Activated naive CD4-positive, alpha-beta T cell treated with anti-CD3 and anti-CD28 coated beads, Interleukin-2, amount 10 ng/mL, durations not matched to agents 7 days and 5 days (primary cell): ENCODE results near the gene CADPS.

ENCODE experiments used
- CTCF ChIA-PET: fragments of 350-600 bp; sonication (Branson Sonifier 250); formaldehyde crosslinking; loops from one replicate; lab custom pipeline; 2021; ENCODE audit warnings: antibody characterized with exemption; lab: Charles Lee
- DNase-seq: peaks from one replicate; pipeline ENCODE4 v3.0.0-alpha.2; 2020
- H3K27ac Mint-ChIP-seq: one replicate; pipeline ENCODE4 v1.8.0; 2021; ENCODE audit warnings: mild to moderate bottlenecking, moderate library complexity, mixed read lengths
- H3K27me3 Mint-ChIP-seq: one replicate; pipeline ENCODE4 v1.8.0; 2021; ENCODE audit warnings: mild to moderate bottlenecking, mixed read lengths
- H3K36me3 Mint-ChIP-seq: one replicate; pipeline ENCODE4 v1.8.0; 2021; ENCODE audit warnings: mixed read lengths
- H3K4me1 Mint-ChIP-seq: one replicate; pipeline ENCODE4 v1.8.0; 2021; ENCODE audit warnings: mixed read lengths
- H3K4me3 Mint-ChIP-seq: one replicate; pipeline ENCODE4 v1.8.0; 2021; ENCODE audit warnings: mild to moderate bottlenecking, moderate library complexity, mixed read lengths
- H3K9me3 Mint-ChIP-seq: one replicate; pipeline ENCODE4 v1.8.0; 2021; ENCODE audit warnings: mixed read lengths

CADPS gene

DNA sequence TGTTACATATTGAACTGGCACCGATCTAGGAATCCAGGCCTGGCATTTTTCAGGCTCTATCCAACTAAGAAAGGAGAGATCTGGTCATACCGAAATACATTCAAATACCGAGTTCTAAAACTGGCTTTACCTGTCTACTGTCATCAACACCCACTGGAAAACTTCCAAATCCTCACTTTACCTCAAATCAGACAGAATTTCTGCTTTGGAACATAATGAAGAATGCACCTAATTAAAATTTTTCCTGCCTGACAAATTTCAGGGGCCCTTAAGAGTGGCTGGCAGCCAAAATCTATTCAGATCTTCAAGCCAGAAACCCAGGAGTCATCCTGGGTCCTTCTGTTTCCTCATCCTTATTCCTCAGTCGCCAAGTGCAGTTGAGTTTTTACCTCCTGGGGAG, 303.3 kb downstream of the CADPS start:
- no peaks in the 10 kb centered on the region for H3K27me3 Mint-ChIP-seq
- H3K36me3 Mint-ChIP-seq: no peaks in the 10 kb centered on the region
- no peaks in the 10 kb centered on the region for H3K9me3 Mint-ChIP-seq
- no peak overlapping the region for H3K27ac Mint-ChIP-seq
- no peak overlapping the region for H3K4me3 Mint-ChIP-seq
- CTCF ChIA-PET: no interaction called here
- no peaks in the 10 kb centered on the region for H3K4me1 Mint-ChIP-seq
- DNase-seq: no peak

DNA sequence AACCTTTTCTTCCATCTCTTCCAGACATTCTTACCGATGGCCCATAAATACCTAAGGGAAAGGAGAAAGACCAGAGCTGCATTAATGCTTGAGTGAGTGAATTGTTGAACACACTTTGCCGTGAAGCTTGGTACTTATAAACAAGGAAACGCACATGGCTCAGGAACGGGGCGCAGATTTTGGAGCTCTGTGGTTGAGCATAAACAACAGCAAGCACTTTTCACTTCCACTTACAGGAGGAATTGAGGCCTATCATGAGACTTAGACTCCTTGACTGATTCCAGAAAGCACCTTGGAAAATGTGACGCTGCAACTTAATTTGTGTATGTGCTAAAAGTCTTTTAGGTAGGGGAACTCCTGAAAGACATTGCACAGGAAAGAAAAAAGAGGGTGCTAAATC, 304.3 kb downstream of the CADPS start:
- Mint-ChIP-seq H3K4me3 (no peak overlapping the region), H3K9me3 (no peaks in the 10 kb centered on the region), H3K4me1 (no peaks in the 10 kb centered on the region), H3K36me3 (no peaks in the 10 kb centered on the region), H3K27me3 (no peaks in the 10 kb centered on the region), H3K27ac (no peak overlapping the region)
- no peak for DNase-seq
- CTCF ChIA-PET: no interaction called here

DNA sequence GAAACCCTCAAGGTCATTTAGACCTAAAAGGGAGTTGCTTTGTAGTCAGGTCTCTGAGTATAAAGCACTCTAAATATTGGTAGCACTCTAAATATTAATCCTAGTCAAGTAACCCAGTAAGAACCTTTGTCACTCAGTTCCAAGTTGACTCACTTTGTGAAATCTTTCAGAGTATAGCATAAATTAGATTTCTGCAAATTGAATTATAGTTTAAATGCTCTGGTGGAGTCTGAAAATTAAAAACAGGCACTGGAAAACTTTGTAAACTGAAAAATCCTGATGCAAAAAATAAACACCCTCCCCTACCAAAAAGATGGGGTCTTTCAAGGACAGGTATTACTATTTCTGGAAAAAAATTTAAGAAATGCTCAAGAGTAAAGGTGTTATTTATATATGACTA, 305.6 kb downstream of the CADPS start:
- no peaks in the 10 kb centered on the region for H3K27me3 Mint-ChIP-seq
- no peak overlapping the region for H3K27ac Mint-ChIP-seq
- no peaks in the 10 kb centered on the region for H3K4me1 Mint-ChIP-seq
- H3K36me3 Mint-ChIP-seq: no peaks in the 10 kb centered on the region
- H3K9me3 Mint-ChIP-seq: no peaks in the 10 kb centered on the region
- DNase-seq: no peak
- H3K4me3 Mint-ChIP-seq: no peak overlapping the region
- CTCF ChIA-PET: no interaction called here

DNA sequence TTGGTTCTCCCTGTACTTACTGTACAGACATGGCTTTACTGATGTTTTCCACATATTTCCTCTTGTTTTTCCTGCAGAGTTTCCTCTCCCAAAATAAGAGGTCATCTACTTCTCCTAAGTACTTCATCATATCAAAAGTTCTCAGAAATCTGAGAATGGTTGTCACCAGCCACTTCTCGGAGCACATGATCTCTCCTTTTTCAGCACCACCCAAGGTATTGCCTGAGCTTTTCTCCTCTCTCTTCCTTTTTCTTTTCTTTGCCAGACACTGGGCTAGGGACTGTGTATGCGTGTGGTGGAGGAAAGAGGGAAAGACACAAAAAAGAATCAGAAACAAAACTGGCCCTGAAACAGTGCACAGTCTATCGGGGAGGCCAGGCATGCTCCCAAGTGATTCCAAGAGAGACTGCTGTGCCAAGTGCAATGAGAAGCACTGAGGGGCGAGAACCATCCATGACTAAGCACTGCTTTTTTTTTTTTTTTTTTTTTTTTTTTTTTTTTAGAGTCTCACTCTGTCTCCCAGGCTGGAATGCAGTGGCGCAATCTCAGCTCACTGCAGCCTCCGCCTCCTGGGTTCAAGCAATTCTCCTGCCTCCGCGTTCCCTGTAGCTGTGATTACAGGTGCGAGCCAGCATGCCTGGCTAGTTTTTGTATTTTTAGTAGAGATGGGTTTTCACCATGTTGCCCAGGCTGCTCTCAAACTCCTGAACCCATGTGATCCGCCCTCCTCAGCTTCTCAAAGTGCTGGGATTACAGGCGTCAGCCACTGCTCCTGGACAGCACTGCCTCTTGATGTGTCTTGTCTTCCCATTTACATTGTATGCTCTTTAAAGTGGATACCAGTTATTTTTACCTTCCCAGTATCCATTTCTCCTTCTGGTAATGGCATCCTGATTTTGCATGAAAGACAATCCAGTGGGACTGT, 307.9 kb downstream of the CADPS start:
- Mint-ChIP-seq H3K27me3 (no peaks in the 10 kb centered on the region), H3K27ac (no peak overlapping the region)

DNA sequence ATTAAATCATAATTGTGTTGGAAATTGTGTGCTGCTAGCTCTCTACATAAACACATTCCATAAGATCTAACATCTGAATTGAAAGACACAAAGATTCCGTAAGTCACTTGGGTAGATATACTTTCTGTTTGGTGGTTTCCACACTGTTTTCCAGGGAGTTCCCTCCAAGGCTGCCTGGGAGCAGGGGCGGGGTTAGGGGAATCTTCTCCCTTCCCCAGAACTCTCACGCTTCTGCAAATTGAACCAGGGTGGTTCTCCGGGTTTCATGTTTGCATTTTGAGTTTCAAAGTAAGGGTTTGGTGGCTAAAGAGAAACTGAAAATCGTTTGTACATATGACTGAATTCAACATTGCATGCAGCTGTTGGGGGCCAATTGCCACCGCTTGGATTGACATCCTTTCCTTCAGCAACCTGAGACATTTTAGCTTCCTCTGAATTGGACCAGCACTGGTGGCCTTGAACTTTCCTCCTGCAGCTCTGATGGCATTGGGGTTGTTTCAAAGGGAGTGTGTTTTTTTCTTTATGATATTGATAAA, 309.1 kb downstream of the CADPS start:
- Mint-ChIP-seq H3K4me3 (no peak overlapping the region), H3K27me3 (no peaks in the 10 kb centered on the region), H3K4me1 (no peaks in the 10 kb centered on the region), H3K36me3 (no peaks in the 10 kb centered on the region), H3K9me3 (no peaks in the 10 kb centered on the region), H3K27ac (peak overlapping the region; percentile 58)
- no peak for DNase-seq
- CTCF ChIA-PET: no interaction called here

More for the DNA sequence above, 307.9 kb downstream of the CADPS start:
- CTCF ChIA-PET: no interaction called here
- DNase-seq: no peak
- H3K4me3 Mint-ChIP-seq: no peak overlapping the region
- H3K9me3 Mint-ChIP-seq: no peaks in the 10 kb centered on the region
- no peaks in the 10 kb centered on the region for H3K36me3 Mint-ChIP-seq
- H3K4me1 Mint-ChIP-seq: no peaks in the 10 kb centered on the region

DNA sequence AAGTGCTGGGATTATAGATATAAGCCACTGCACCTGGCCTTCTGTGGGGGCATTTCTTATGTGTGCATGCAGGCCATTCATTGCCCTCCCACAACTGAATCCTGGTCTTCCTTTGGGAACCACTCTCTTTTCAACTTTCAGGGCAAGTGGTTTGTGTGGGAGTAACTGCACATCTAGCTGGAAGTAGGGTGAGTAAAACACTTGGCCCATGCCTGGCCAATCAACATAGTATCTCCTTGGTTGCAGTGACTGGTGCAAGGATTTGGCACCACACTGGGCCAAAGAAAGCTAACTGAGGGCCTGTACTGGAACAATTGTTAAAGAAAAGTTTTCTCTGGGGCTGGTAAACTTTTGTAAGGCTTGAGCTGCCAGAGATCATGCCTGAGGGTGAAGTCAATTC, 312.6 kb downstream of the CADPS start:
- Mint-ChIP-seq H3K27ac (no peak overlapping the region), H3K36me3 (no peaks in the 10 kb centered on the region), H3K4me3 (no peak overlapping the region), H3K27me3 (peaks cover 3% of the 10 kb centered on the region), H3K9me3 (no peaks in the 10 kb centered on the region), H3K4me1 (no peaks in the 10 kb centered on the region)
- CTCF ChIA-PET: no interaction called here
- DNase-seq: no peak

DNA sequence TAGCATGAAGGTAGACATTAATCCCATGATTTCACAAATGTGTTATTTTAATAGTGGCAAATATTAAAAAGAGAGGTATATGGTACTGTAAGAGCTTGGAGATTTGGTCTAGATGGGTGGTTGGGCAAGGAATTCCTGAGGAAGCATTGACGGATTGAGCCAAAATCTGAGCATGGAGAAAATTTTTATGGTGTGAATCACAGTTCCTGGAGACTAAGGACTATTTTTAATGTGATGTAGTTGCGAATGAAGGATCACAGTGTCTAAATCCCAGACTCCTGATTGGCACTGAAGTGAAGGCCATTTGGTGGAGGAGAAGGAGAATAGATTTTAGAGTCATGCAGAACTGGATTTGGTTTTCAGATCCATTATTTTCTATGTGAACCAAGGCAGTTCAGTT, 313.2 kb downstream of the CADPS start:
- CTCF ChIA-PET: no interaction called here
- Mint-ChIP-seq H3K27ac (no peak overlapping the region), H3K9me3 (no peaks in the 10 kb centered on the region), H3K4me3 (no peak overlapping the region), H3K36me3 (no peaks in the 10 kb centered on the region), H3K27me3 (peaks cover 3% of the 10 kb centered on the region), H3K4me1 (no peaks in the 10 kb centered on the region)
- no peak for DNase-seq

DNA sequence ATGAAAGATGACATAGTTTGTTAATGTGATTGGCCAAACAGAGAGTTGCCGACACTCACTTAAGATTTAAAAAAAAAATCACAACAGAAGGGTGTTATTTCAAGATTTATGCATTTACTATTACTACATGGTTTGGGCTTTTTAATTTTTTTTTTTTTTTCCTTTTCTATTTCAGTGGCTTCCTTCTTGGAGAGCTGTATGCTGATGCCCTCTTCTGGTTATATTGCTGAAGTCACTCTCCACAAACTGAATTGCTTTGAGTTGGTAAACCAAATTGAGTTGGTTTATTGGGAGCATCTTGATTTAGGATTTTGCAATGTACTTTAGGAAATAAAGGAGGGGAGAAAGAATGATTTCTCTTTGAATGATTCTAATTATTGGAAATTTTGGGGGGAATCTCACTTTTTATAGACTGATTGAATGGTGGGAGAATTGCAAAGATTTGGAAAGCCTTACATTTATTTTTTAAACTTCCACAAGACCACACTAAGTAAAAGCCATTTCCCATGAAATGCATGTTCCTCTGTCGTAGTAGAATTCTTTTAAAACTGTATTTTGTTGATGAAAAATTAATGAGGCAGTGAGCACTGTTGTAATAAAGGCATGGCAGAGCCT, 315.3 kb downstream of the CADPS start:
- Mint-ChIP-seq H3K27ac (no peak overlapping the region), H3K36me3 (no peaks in the 10 kb centered on the region), H3K4me1 (no peaks in the 10 kb centered on the region), H3K27me3 (peaks cover 3% of the 10 kb centered on the region), H3K4me3 (no peak overlapping the region), H3K9me3 (no peaks in the 10 kb centered on the region)
- DNase-seq: no peak
- CTCF ChIA-PET: no interaction called here

DNA sequence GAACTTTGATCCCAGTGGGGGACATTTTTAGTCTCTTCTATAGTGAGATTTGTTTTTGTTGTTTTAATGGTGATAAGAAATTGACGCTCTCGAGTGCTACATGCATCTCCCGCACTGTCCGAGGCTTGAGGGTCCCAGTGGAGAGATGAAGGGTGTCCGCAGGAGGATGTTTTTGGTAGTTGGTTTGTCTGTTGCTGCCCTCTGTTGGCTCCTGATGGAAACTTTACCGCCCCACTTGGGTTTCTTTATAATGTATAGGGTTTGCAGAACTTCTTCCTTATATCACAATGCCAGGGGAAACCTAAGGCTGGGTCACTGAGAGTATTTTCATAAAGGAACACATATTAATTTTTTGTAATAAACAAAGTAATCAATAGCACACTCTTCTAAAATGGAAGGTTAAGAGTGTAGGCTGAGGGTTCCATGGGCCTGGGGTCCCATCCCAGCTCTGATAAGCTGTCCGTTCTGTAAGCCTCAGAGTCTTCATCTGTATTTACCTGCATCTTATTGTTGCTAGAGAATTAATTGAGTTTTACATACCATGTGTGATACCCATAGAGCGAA, 316.6 kb downstream of the CADPS start:
- no peak overlapping the region for H3K4me3 Mint-ChIP-seq
- CTCF ChIA-PET: interaction anchor here (1.1 to 1.8 kb wide), 4 partner anchors 137 to 360 kb away, joined by 3 to 6 read pairs (median 4); no protein-coding TSS in a partner anchor
- no peaks in the 10 kb centered on the region for H3K4me1 Mint-ChIP-seq
- no peaks in the 10 kb centered on the region for H3K36me3 Mint-ChIP-seq
- peaks cover 3% of the 10 kb centered on the region for H3K27me3 Mint-ChIP-seq
- no peak for DNase-seq
- no peak overlapping the region for H3K27ac Mint-ChIP-seq
- no peaks in the 10 kb centered on the region for H3K9me3 Mint-ChIP-seq

DNA sequence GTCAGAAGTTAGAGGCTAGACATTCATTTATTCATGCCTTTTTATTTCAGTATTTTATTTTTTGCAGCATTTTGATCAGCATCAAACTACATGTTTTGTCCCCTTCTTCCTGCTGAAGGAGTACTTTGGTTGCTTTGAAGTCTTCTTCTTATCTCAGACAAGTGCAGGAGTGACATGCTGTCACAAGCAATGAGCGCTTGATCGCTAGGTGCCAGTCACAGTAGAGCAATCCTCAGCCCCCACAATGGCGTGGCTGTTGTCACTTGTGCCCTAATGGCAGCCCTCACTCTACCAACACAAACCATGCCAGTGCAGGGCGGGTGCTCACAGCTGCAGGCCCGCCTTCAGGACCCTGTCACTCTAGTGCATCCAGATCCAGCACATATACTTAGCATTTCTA, 317.2 kb downstream of the CADPS start:
- CTCF ChIA-PET: interaction anchor here (0.8 to 1.8 kb wide), 5 partner anchors 136 to 359 kb away, joined by 3 to 6 read pairs (median 4); no protein-coding TSS in a partner anchor
- Mint-ChIP-seq H3K27ac (no peak overlapping the region), H3K36me3 (no peaks in the 10 kb centered on the region), H3K27me3 (peaks cover 3% of the 10 kb centered on the region), H3K9me3 (no peaks in the 10 kb centered on the region), H3K4me3 (no peak overlapping the region), H3K4me1 (no peaks in the 10 kb centered on the region)
- DNase-seq: no peak

DNA sequence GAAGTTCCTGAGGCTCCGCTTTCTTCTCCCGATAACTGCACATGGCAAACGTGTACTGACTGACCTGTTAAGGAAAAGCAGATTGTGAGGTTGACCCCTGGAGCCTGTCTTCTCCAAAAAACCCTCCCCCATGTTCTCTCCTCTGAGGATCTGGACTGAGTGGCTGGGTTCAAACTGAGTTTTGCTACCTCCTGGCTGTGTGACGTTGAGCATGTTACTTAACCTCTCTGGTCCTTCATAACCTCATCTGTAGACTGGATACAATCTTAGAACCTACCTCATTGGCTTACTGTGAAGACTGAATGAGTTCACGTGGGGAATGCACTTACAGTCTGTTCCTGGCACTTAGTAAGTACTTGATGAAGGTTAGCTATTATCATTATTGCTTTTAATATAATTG, 317.8 kb downstream of the CADPS start:
- Mint-ChIP-seq H3K27me3 (peaks cover 3% of the 10 kb centered on the region), H3K4me3 (no peak overlapping the region), H3K4me1 (no peaks in the 10 kb centered on the region), H3K36me3 (no peaks in the 10 kb centered on the region), H3K27ac (no peak overlapping the region), H3K9me3 (no peaks in the 10 kb centered on the region)
- DNase-seq: no peak
- CTCF ChIA-PET: interaction anchor here (0.8 kb wide), 1 partner anchor 318 kb away, joined by 3 read pairs; no protein-coding TSS in a partner anchor

DNA sequence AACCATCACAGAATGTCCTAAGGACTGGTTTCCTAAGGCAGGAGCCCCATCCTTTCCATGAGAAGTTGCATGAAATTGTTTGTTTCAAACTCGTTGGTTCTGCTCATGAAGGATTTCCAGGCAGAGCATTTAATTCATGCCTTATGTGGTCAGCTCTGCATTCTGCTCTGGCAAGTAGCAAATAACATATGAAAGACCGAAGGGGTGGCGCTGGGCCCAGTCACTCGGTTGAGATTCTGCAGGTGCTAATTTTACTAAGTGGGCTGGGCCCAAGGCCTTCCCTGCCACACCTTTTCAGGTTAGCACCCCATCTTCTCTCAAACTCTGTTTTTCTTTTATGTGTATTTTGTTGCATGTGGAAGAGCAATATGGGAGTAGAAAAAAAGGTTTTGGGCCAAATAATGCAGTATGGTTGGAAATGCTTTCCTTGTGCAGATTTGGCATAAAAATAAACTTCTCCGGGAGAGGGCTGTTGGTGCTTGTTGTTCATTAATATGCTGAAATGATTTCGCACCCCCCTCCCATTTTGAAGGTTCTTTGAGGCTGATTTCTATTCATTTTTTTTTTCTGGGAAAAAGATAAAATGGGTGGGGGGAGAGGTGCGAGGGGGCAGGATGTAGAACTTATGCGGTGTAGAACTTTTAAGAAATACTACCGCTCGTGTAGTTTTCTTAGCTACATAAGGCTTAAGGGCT, 318.9 kb downstream of the CADPS start:
- Mint-ChIP-seq H3K27me3 (peaks cover 3% of the 10 kb centered on the region), H3K4me1 (no peaks in the 10 kb centered on the region)

DNA sequence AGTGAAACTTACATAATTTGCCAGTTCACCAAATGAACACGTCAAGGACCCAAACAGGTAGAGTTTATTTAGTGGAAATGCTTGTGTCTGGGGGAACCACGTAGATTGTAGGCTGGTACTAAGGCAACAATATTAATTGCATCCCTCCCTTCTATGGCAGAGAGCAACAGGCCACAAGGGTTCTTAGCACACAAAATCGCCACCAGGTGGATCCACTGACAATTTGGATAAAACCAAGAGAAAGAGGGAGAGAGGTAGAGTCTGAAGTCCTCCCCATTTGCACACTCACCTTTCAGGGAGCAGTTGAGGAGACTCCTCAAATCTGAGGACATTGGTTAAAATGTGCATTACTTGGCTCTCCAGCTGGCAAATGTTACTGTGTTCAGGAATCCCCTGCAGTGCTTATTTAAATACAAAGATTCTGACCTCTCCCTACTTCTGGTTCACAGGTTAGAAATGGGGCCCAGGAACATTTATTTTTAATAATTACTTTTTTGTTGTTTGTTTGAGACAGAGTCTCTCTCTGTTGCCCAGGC, 320.9 kb downstream of the CADPS start:
- H3K27ac Mint-ChIP-seq: no peak overlapping the region
- H3K4me3 Mint-ChIP-seq: no peak overlapping the region
- peaks cover 5% of the 10 kb centered on the region for H3K27me3 Mint-ChIP-seq
- CTCF ChIA-PET: no interaction called here
- H3K9me3 Mint-ChIP-seq: no peaks in the 10 kb centered on the region
- H3K4me1 Mint-ChIP-seq: no peaks in the 10 kb centered on the region
- H3K36me3 Mint-ChIP-seq: no peaks in the 10 kb centered on the region
- no peak for DNase-seq

More for the DNA sequence above, 318.9 kb downstream of the CADPS start:
- CTCF ChIA-PET: interaction anchor here (0.6 kb wide), 1 partner anchor 505 kb away, joined by 3 read pairs; no protein-coding TSS in a partner anchor
- Mint-ChIP-seq H3K9me3 (no peaks in the 10 kb centered on the region), H3K4me3 (no peak overlapping the region), H3K36me3 (no peaks in the 10 kb centered on the region), H3K27ac (no peak overlapping the region)
- no peak for DNase-seq

DNA sequence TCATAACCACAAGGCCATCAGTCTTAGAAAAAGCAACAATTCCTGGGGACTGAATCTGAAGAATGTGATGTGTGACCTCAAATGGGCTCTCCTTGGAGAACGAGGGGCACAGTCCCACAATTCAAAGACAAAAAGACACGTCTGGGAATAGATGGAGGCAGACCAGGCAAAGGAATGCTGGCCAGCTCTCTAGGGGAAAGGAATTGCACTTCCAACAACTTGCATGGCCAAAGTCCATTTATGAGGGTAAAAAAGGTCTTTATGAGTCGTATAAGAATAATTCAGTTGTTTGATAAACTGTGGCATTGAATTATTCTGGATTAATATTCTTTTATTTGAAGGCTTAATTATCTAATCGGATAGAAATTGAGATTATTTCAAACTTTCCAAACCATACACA, 321.4 kb downstream of the CADPS start:
- Mint-ChIP-seq H3K9me3 (no peaks in the 10 kb centered on the region), H3K27ac (no peak overlapping the region), H3K36me3 (no peaks in the 10 kb centered on the region), H3K4me1 (no peaks in the 10 kb centered on the region), H3K27me3 (peaks cover 5% of the 10 kb centered on the region), H3K4me3 (no peak overlapping the region)
- no peak for DNase-seq
- CTCF ChIA-PET: no interaction called here
